ENCODE measurements around the gene KHDRBS1.
"Not testable (repeated sequence)": the region's sequence is repeated elsewhere in the genome, so short reads cannot be mapped to it uniquely, and the experiment has no call there.

The KHDRBS1 gene

GRCh38 chr1:32012709-32013385 lies 821 bp upstream of the KHDRBS1 start:
- Histone ChIP-seq H3K36me3 (ENCODE audit: control insufficient read depth, insufficient read depth, low read length) (peaks cover 11% of the 10 kb centered on the region), H3K4me1 (ENCODE audit: control insufficient read depth, insufficient read depth, low read length) (peaks cover 17% of the 10 kb centered on the region), H3K4me3 (ENCODE audit: low read depth, low read length) (peak overlapping the region; percentile 85), H3K27me3 (ENCODE audit: control insufficient read depth, insufficient read depth, low read length) (no peaks in the 10 kb centered on the region), H3K9me3 (ENCODE audit: control insufficient read depth, insufficient read depth, low read length) (no peaks in the 10 kb centered on the region), H3K9ac (ENCODE audit: low read depth, low read length) (peak overlapping the region; percentile 93), H3K27ac (ENCODE audit: low read depth, low read length) (peak overlapping the region; percentile 99)

GRCh38 chr1:32014199-32014947 lies 705 bp downstream of the KHDRBS1 start:
- H3K27ac ChIP-seq (ENCODE audit: low read depth, low read length) = peak overlapping the region; percentile 99
- H3K4me1 ChIP-seq (ENCODE audit: control insufficient read depth, insufficient read depth, low read length) = peaks cover 17% of the 10 kb centered on the region
- H3K9ac ChIP-seq (ENCODE audit: low read depth, low read length) = peak overlapping the region; percentile 93
- H3K27me3 ChIP-seq (ENCODE audit: control insufficient read depth, insufficient read depth, low read length) = no peaks in the 10 kb centered on the region
- peaks cover 13% of the 10 kb centered on the region for H3K36me3 ChIP-seq (ENCODE audit: control insufficient read depth, insufficient read depth, low read length)
- no peaks in the 10 kb centered on the region for H3K9me3 ChIP-seq (ENCODE audit: control insufficient read depth, insufficient read depth, low read length)
- H3K4me3 ChIP-seq (ENCODE audit: low read depth, low read length) = peak overlapping the region; percentile 85

- peak overlapping the region; percentile 85 for H3K4me3 ChIP-seq (ENCODE audit: low read depth, low read length)
- no peaks in the 10 kb centered on the region for H3K27me3 ChIP-seq (ENCODE audit: control insufficient read depth, insufficient read depth, low read length)
- peaks cover 13% of the 10 kb centered on the region for H3K36me3 ChIP-seq (ENCODE audit: control insufficient read depth, insufficient read depth, low read length)
- peak overlapping the region; percentile 93 for H3K9ac ChIP-seq (ENCODE audit: low read depth, low read length)
- no peaks in the 10 kb centered on the region for H3K9me3 ChIP-seq (ENCODE audit: control insufficient read depth, insufficient read depth, low read length)
- peaks cover 17% of the 10 kb centered on the region for H3K4me1 ChIP-seq (ENCODE audit: control insufficient read depth, insufficient read depth, low read length)
- no peak overlapping the region for H3K27ac ChIP-seq (ENCODE audit: low read depth, low read length)
Measured at GRCh38 chr1:32014948-32015273, 1.2 kb downstream of the KHDRBS1 start.

- Histone ChIP-seq H3K9me3 (ENCODE audit: control insufficient read depth, insufficient read depth, low read length) (no peaks in the 10 kb centered on the region), H3K9ac (ENCODE audit: low read depth, low read length) (no peak overlapping the region), H3K4me1 (ENCODE audit: control insufficient read depth, insufficient read depth, low read length) (peaks cover 11% of the 10 kb centered on the region; the same call in 1 of the 2 replicates), H3K27ac (ENCODE audit: low read depth, low read length) (no peak overlapping the region), H3K27me3 (ENCODE audit: control insufficient read depth, insufficient read depth, low read length) (no peaks in the 10 kb centered on the region), H3K36me3 (ENCODE audit: control insufficient read depth, insufficient read depth, low read length) (peaks cover 43% of the 10 kb centered on the region), H3K4me3 (ENCODE audit: low read depth, low read length) (no peak overlapping the region)
Measured at GRCh38 chr1:32020339-32020738, 6.7 kb downstream of the KHDRBS1 start.

GRCh38 chr1:32021574-32022018 lies 7.9 kb downstream of the KHDRBS1 start:
- not testable (repeated sequence) for H3K27ac ChIP-seq (ENCODE audit: low read depth, low read length); H3K4me3 ChIP-seq (ENCODE audit: low read depth, low read length); H3K9me3 ChIP-seq (ENCODE audit: control insufficient read depth, insufficient read depth, low read length); H3K27me3 ChIP-seq (ENCODE audit: control insufficient read depth, insufficient read depth, low read length); H3K4me1 ChIP-seq (ENCODE audit: control insufficient read depth, insufficient read depth, low read length); H3K9ac ChIP-seq (ENCODE audit: low read depth, low read length)
- H3K36me3 ChIP-seq (ENCODE audit: control insufficient read depth, insufficient read depth, low read length) = peaks cover 37% of the 10 kb centered on the region

GRCh38 chr1:32023351-32023750 lies 9.7 kb downstream of the KHDRBS1 start:
- Histone ChIP-seq H3K4me1 (ENCODE audit: control insufficient read depth, insufficient read depth, low read length) (no peaks in the 10 kb centered on the region), H3K9me3 (ENCODE audit: control insufficient read depth, insufficient read depth, low read length) (no peaks in the 10 kb centered on the region), H3K27ac (ENCODE audit: low read depth, low read length) (peak overlapping the region; percentile 3), H3K9ac (ENCODE audit: low read depth, low read length) (no peak overlapping the region), H3K27me3 (ENCODE audit: control insufficient read depth, insufficient read depth, low read length) (no peaks in the 10 kb centered on the region), H3K4me3 (ENCODE audit: low read depth, low read length) (no peak overlapping the region), H3K36me3 (ENCODE audit: control insufficient read depth, insufficient read depth, low read length) (peaks cover 33% of the 10 kb centered on the region)

- no peaks in the 10 kb centered on the region for H3K4me1 ChIP-seq (ENCODE audit: control insufficient read depth, insufficient read depth, low read length)
- H3K9ac ChIP-seq (ENCODE audit: low read depth, low read length) = no peak overlapping the region
- peaks cover 44% of the 10 kb centered on the region for H3K36me3 ChIP-seq (ENCODE audit: control insufficient read depth, insufficient read depth, low read length)
- no peak overlapping the region for H3K27ac ChIP-seq (ENCODE audit: low read depth, low read length)
- H3K9me3 ChIP-seq (ENCODE audit: control insufficient read depth, insufficient read depth, low read length) = no peaks in the 10 kb centered on the region
- no peaks in the 10 kb centered on the region for H3K27me3 ChIP-seq (ENCODE audit: control insufficient read depth, insufficient read depth, low read length)
- H3K4me3 ChIP-seq (ENCODE audit: low read depth, low read length) = no peak overlapping the region
Measured at GRCh38 chr1:32025515-32025914, 11.8 kb downstream of the KHDRBS1 start.

- H3K9ac ChIP-seq (ENCODE audit: low read depth, low read length) = no peak overlapping the region
- H3K9me3 ChIP-seq (ENCODE audit: control insufficient read depth, insufficient read depth, low read length) = no peaks in the 10 kb centered on the region
- H3K4me1 ChIP-seq (ENCODE audit: control insufficient read depth, insufficient read depth, low read length) = no peaks in the 10 kb centered on the region
- no peak overlapping the region for H3K4me3 ChIP-seq (ENCODE audit: low read depth, low read length)
- no peaks in the 10 kb centered on the region for H3K27me3 ChIP-seq (ENCODE audit: control insufficient read depth, insufficient read depth, low read length)
- H3K36me3 ChIP-seq (ENCODE audit: control insufficient read depth, insufficient read depth, low read length) = peaks cover 52% of the 10 kb centered on the region
- H3K27ac ChIP-seq (ENCODE audit: low read depth, low read length) = no peak overlapping the region
Measured at GRCh38 chr1:32028746-32029145, 15.1 kb downstream of the KHDRBS1 start.

GRCh38 chr1:32031578-32032274 lies 18.1 kb downstream of the KHDRBS1 start:
- H3K4me1 ChIP-seq (ENCODE audit: control insufficient read depth, insufficient read depth, low read length) = no peaks in the 10 kb centered on the region
- H3K9me3 ChIP-seq (ENCODE audit: control insufficient read depth, insufficient read depth, low read length) = no peaks in the 10 kb centered on the region
- peaks cover 75% of the 10 kb centered on the region for H3K36me3 ChIP-seq (ENCODE audit: control insufficient read depth, insufficient read depth, low read length)
- H3K9ac ChIP-seq (ENCODE audit: low read depth, low read length) = no peak overlapping the region
- no peaks in the 10 kb centered on the region for H3K27me3 ChIP-seq (ENCODE audit: control insufficient read depth, insufficient read depth, low read length)
- H3K4me3 ChIP-seq (ENCODE audit: low read depth, low read length) = no peak overlapping the region
- H3K27ac ChIP-seq (ENCODE audit: low read depth, low read length) = no peak overlapping the region

GRCh38 chr1:32032275-32032615 lies 18.6 kb downstream of the KHDRBS1 start:
- peaks cover 80% of the 10 kb centered on the region for H3K36me3 ChIP-seq (ENCODE audit: control insufficient read depth, insufficient read depth, low read length)
- H3K4me3 ChIP-seq (ENCODE audit: low read depth, low read length) = no peak overlapping the region
- no peak overlapping the region for H3K9ac ChIP-seq (ENCODE audit: low read depth, low read length)
- H3K27me3 ChIP-seq (ENCODE audit: control insufficient read depth, insufficient read depth, low read length) = no peaks in the 10 kb centered on the region
- H3K27ac ChIP-seq (ENCODE audit: low read depth, low read length) = no peak overlapping the region
- no peaks in the 10 kb centered on the region for H3K9me3 ChIP-seq (ENCODE audit: control insufficient read depth, insufficient read depth, low read length)
- H3K4me1 ChIP-seq (ENCODE audit: control insufficient read depth, insufficient read depth, low read length) = no peaks in the 10 kb centered on the region

- Histone ChIP-seq H3K9ac (ENCODE audit: low read depth, low read length) (no peak overlapping the region), H3K4me3 (ENCODE audit: low read depth, low read length) (no peak overlapping the region), H3K27ac (ENCODE audit: low read depth, low read length) (no peak overlapping the region), H3K9me3 (ENCODE audit: control insufficient read depth, insufficient read depth, low read length) (no peaks in the 10 kb centered on the region), H3K27me3 (ENCODE audit: control insufficient read depth, insufficient read depth, low read length) (no peaks in the 10 kb centered on the region), H3K4me1 (ENCODE audit: control insufficient read depth, insufficient read depth, low read length) (no peaks in the 10 kb centered on the region), H3K36me3 (ENCODE audit: control insufficient read depth, insufficient read depth, low read length) (peaks cover 94% of the 10 kb centered on the region)
Measured at GRCh38 chr1:32035119-32035518, 21.5 kb downstream of the KHDRBS1 start.
